ENCODE data around the gene ABHD12.

DNA sequence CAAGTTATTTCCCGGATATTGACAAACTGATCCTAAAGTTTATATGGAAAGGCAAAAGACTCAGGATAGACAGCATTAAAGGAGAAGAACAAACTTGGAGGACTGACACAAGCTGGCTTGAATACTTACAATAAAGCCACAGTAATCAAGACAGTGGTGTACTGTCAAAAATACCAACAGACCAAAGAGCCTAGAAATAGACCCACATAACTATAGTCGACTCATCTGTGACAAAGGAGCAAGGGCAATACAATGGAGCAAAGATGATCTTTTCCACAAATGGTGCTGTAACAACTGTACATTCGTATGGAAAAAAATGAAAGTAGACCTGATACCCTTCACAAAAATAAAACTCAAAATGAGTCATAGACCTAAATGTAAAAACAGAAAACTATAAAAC, 46.0 kb downstream of the ABHD12 start:
- TF ChIP-seq, protein P1, sequence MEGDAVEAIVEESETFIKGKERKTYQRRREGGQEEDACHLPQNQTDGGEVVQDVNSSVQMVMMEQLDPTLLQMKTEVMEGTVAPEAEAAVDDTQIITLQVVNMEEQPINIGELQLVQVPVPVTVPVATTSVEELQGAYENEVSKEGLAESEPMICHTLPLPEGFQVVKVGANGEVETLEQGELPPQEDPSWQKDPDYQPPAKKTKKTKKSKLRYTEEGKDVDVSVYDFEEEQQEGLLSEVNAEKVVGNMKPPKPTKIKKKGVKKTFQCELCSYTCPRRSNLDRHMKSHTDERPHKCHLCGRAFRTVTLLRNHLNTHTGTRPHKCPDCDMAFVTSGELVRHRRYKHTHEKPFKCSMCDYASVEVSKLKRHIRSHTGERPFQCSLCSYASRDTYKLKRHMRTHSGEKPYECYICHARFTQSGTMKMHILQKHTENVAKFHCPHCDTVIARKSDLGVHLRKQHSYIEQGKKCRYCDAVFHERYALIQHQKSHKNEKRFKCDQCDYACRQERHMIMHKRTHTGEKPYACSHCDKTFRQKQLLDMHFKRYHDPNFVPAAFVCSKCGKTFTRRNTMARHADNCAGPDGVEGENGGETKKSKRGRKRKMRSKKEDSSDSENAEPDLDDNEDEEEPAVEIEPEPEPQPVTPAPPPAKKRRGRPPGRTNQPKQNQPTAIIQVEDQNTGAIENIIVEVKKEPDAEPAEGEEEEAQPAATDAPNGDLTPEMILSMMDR (IDR thresholded peaks at IDR 0.05 in 4 of 5, conservative IDR thresholded peaks at IDR 0.05 in 1 of 5): no peak
- no peak for TF ChIP-seq POLR2A (IDR thresholded peaks at IDR 0.05)
